HG03097 (cell line): Measurements from ENCODE around the gene TTC28.
"Not testable (repeated sequence)": the region's sequence is repeated elsewhere in the genome, so short reads cannot be mapped to it uniquely, and the experiment has no call there.

ENCODE experiments used
- ATAC-seq: cut with Tn5 transposase; IDR thresholded peaks from one replicate; pipeline ENCODE4 v1.9.1; 2021; ENCODE audit not compliant: unreplicated experiment, low FRiP score

TTC28 gene

DNA sequence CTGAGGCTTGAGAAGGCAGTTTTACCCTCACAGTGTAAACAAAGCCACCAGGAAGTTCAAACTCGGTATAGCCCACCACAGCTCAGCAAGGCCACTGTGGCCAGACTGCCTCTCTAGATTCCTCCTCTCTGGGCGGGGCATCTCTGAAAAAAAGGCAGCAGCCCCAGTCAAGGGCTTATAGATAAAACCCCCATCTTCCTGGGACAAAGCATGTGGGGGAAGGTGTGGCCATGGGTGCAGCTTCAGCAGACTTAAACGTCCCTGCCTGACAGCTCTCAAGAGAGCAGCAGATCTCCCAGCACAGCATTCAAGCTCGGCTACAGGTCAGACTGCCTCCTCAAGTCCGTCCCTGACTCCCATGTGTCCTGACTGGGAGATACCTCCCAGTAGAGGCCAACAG is 69.7 kb downstream of the TTC28 start:
- no peak for ATAC-seq

GRCh38 chr22:28608546-28608945 is 71.1 kb downstream of the TTC28 start:
- no peak for ATAC-seq

DNA sequence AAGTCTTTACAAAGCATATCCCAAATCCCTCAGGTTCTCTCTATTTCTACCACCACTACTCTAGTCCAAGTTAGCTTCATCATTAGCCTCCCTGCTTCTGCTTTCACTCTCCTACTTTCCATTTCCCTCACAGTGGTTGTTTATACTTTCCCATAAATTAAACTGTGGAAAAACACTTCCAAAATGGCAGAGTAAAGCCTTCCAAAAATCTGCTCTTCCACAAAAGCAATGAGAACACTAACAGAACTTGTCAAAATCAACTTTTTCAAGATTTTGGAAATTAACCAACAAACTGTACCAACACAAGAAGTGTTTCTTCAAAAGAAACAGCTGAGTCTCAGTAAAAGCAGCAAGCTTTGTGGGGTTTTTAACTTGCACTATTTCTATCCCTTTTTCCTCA is 71.8 kb downstream of the TTC28 start:
- ATAC-seq, result no peak

GRCh38 chr22:28604966-28605761 is 74.5 kb downstream of the TTC28 start:
- ATAC-seq, result no peak

- no peak for ATAC-seq
These were observed 77.7 kb downstream of the TTC28 start for GRCh38 chr22:28601915-28602314.

DNA sequence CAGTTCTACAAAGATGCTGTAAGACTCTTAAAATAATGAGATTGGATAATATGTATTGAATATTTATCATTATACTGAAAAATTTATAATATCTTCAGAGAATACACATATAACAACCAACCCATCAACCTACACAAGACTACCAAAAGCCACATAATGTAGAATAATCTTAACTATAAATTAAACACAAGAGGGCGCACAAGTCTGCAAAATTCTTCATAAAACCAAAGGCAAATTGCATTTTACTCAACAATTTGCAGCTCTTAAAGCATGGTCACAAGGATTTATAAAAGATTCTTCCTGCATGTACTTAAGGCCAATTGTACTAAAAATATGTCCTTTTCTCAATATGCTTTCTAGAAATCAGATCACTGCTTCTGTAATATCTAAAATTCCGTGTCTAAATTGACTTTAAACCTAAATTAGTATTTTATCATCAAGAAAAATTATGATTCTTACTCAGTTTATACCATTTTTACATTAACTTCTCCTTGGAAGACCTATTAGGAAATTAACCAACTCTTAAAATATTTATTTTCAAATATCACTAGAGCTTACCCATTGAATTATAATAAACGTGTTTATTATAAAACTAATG is 79.0 kb downstream of the TTC28 start:
- no peak for ATAC-seq

DNA sequence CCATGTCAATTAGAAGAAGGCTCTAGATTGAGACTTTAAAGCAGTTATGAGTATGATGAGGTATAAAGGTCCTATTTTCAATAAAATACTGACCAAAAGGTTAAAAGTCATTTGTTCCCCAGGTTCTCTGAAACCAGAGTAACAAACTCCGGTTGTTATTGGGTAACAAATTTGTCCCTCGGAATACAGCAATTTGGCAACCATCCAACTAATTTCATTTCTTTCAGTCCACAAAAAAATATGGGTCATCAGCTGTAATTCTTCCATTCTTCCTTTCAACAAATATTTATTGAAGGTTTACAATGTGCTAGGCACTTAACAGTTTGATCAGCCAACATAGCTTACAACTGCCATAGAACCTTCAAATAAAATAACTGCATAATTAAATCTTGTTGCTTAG is 79.9 kb downstream of the TTC28 start:
- ATAC-seq, result no peak

DNA sequence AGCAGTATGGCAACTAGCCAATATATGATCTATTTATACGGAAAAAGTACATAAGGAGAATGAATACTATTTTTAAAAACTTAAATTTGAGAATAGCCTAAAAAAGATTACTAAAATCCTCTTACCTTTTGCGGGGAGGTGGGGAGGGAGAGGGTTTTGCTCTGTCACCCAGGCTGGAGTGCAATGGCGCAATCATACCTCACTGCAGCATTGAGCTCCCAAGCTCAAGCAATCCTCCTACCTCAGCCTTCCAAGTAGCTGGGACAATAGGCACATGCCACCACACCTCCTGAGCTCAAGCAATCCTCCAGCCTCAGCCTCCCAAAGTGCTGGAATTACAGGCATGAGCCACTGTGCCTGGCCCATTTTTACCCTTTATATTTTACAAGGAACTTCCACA is 82.0 kb downstream of the TTC28 start:
- no peak for ATAC-seq

DNA sequence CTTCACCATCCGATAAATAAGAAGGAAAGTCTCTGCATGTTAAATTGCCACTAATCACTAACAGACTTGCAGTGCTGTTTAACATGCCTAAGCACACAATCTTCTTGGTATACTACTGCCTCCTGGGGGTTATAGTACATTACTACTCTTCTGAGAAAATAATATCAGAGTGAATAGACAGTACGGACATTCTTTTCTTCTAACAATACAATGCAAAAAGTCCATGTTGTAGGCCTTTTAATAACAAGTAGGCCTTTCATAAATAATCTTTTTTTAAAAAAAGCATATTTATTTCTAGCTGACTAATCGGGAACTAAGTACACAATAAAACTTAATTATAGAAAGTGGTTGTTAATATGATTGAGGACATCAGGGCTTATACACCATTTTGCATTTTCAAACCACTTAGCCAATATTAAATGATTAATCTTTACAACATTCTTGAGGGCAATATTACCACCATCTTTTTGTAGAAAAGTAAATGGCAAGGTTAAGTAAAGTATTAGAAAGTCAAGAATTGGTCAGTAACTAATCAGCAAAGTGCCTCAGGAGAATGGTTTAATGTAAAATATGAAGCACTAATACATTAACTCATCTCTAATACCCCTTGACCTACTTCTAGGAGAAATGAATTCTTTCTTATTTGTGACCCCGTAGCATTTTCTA is 84.7 kb downstream of the TTC28 start:
- ATAC-seq, result no peak

DNA sequence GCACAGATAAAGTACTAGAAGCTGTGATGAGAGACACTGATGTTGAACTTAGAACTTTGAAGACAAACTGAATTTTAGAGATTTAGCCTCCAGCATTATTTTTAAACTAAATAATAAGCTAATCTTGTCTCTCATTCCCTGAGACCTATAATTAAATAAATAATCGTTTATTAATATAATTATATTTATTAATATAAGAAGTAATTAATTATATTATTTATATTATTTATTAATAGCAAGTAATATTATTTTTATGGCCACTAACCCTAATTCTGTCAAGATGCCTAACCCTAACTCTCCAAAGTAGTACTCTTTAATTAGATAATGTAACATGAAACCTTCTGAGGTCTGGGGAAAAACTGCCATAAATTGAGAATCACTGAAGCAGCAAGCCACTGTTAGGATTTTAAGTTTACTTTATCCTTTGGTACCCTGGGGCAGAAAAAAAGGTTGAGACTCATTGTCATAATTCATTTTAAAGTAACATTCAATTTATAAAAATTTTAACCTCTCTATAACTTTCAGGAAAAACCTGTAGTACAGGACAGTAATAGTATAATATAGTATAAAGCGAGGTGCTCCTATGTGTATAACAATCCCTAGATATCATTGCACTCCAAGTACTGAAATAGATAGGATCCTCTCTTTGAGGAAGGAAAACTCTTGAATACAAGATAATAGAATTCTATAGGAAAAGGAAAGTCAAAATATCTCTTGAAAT is 85.4 kb downstream of the TTC28 start:
- no peak for ATAC-seq

DNA sequence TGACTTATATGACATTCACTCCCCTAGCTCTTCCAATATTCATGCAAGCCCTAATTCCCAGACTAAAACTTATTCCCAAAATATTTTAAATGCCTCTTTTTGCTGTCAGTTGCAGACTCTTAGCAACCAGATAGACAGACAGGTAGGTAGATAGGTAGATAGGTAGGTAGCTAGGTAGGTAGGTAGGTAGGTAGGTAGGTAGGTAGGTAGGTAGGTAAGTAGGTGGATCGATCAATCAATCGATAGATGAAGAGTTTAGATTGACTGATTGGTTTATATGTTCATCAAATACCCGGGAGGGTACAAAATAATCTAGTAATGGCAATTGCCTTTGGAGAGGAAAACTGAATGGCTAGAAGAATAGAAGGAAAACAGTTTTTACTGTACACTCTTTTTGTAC is 86.3 kb downstream of the TTC28 start:
- no peak for ATAC-seq

GRCh38 chr22:28589102-28589750 is 90.4 kb downstream of the TTC28 start:
- ATAC-seq, result no peak

GRCh38 chr22:28585324-28585723 is 94.3 kb downstream of the TTC28 start:
- no peak for ATAC-seq

DNA sequence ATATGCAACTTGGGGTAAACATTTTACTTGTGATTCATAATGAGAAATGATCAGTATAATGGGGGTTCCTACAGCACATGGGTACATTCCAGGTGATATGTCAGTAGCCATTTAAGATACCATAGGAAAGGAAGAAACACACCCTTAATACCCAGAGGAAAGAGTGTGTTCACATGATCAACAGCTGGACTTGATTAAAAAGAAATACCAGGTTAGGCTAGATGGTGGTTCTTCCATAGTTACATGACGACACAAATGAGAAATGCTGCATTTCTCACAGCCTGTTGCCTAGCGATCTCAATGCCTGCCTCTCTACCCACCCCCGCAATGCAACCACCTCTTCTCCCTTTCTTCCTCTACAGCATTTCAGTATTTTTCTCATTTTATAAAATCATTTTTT is 96.8 kb downstream of the TTC28 start:
- no peak for ATAC-seq

DNA sequence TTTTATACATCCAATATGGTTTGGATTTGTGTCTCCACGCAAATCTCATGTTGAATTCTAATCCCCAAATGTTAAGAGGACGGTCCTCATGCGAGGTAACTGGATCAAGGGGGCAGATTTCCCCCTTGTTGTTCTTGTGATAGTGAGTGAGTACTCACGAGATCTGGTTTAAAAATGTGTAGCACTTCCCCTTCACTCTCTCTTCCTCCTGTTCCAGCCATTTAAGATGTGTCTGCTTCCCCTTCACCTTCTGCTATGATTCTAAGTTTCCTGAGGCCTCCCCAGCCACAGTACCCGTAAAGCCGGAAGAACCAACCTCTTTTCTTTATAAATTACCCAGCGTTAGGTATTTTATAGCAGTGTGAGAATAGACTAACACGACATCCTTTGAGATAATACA is 98.6 kb downstream of the TTC28 start:
- no peak for ATAC-seq

- ATAC-seq, result no peak
These were observed 103.5 kb downstream of the TTC28 start for GRCh38 chr22:28576162-28576561.

DNA sequence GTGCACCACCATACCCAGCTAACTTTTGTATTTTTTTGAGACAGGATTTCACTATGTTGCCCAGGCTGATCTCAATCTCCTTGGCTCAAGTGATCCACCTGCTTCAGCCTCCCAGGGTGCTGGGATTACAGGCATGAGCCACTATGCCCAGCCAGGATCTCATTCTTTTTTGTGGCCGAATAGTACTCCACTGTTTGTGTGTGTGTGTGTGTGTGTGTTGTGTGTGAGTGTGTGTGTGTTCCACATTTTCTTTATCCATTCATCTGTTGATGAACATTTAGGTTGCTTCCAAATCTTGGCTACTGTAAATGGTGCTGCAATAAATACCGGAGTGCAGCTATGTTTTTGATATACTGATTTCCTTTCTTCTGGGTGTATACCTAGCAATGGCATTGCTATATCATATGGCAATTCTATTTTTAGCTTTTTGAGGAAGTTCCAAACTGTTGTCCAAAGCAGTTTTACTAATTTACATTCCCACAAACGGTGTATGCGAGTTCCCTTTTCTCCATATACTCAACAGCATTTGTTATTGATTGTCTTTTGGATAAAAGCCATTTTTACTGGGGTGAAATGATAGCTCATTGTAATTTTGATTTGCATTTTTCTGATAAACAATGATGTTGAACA is 105.4 kb downstream of the TTC28 start:
- no peak for ATAC-seq

DNA sequence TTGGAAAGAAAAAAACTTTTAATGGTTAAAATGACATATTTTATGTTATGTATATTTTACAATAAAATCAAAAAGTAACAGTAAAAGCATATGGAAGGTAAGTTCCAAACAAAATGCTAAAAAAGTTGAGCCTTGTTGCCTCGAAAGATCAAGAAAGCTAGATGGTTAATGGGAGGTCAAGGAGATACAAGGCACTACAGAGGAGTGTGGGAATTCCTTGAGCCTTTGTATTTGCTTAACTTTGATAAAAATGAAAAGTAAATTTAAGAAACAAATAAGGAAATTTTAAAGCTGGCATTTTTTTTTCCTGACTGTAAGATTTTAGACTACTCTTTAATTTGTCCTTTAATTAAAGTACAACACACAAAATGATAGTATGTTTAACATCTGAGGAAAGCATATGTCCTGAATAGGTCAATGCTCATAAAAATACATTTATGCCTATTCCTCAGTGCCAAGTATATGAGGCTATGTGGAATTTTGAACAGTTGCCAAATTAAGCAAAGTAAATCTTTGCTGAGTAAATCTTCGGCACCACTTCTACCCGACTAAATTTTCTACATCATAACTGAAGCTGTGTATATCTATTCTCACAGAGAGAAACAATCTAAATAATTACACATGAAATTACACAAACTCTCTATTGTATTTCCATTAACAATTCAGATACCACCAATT is 108.8 kb downstream of the TTC28 start:
- no peak for ATAC-seq

DNA sequence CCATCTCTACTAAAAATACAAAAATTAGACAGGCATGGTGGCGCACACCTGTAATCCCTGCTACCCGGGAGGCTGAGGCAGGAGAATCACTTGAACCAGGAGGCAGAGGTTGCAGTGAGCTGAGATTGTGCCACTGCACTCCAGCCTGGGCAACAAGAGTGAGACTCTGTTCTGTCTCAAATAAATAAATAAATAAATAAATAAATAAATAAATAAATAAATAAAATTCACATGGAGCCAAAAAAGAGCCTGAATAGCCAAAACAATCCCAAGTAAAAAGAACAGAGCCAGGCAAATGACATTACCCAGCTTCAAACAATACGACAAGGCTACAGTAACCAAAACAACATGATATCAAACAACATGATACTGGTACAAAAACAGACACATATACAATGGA is 110.7 kb downstream of the TTC28 start:
- ATAC-seq, result not testable (repeated sequence)

- ATAC-seq, result no peak
These were observed 111.5 kb downstream of the TTC28 start for GRCh38 chr22:28568099-28568498.
